Globus pallidus (tissue), 1 donor: ENCODE results near the gene C20orf144.
"Not testable (repeated sequence)": the region's sequence is repeated elsewhere in the genome, so short reads cannot be mapped to it uniquely, and the experiment has no call there.

Experiments used
- DNase-seq: peaks from one replicate; pipeline ENCODE4 v3.0.0-alpha.2; 2015; ENCODE audit warnings: low spot score

The C20orf144 gene

GRCh38 chr20:33697129-33697528, 35.0 kb downstream of the C20orf144 start:
- peak; percentile 67 for DNase-seq

- not testable (repeated sequence) for DNase-seq
Observed at GRCh38 chr20:33698966-33699365, 36.8 kb downstream of the C20orf144 start.

- DNase-seq, result not testable (repeated sequence)
Observed at GRCh38 chr20:33700696-33701441, 38.7 kb downstream of the C20orf144 start.

- DNase-seq, result no peak
Observed at GRCh38 chr20:33701629-33702450, 39.7 kb downstream of the C20orf144 start.

- DNase-seq, result no peak
Observed at GRCh38 chr20:33702861-33703260, 40.7 kb downstream of the C20orf144 start.

- no peak for DNase-seq
Observed at GRCh38 chr20:33703498-33704137, 41.5 kb downstream of the C20orf144 start.

GRCh38 chr20:33704197-33704924, 42.2 kb downstream of the C20orf144 start:
- no peak for DNase-seq

- DNase-seq, result no peak
Observed at GRCh38 chr20:33707668-33708067, 45.5 kb downstream of the C20orf144 start.

GRCh38 chr20:33709398-33709797, 47.3 kb downstream of the C20orf144 start:
- no peak for DNase-seq

GRCh38 chr20:33709905-33710541, 47.9 kb downstream of the C20orf144 start:
- no peak for DNase-seq

GRCh38 chr20:33710681-33711445, 48.7 kb downstream of the C20orf144 start:
- no peak for DNase-seq

- no peak for DNase-seq
Observed at GRCh38 chr20:33711446-33711738, 49.3 kb downstream of the C20orf144 start.
